ENCODE results near the gene TMEM164.

Gene TMEM164

DNA sequence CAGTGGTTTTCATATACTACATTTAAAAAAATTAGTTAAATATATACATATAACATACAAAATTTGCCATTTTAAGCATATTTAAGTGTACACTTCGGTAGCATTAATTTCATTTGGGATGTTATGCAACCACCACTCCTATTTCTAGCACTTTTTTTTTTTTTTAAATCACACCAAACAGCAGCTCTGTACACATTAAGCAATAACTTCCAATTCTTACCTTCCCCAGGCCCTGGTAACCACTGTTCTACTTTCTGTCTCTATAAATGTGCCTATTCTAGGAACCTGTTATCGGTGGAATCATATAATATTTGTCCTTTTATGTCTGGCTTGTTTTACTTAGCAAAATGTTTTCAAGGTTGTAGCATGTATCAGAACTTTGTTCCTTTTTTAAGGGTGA, 39.1 kb downstream of the TMEM164 start:
- no peak for DNase-seq
- Mint-ChIP-seq H3K27ac (no peak overlapping the region), H3K4me3 (no peak overlapping the region), H3K4me1 (ENCODE audit: low read depth) (peaks cover 27% of the 10 kb centered on the region), H3K36me3 (ENCODE audit: low read depth) (peaks cover 2% of the 10 kb centered on the region), H3K27me3 (peaks cover 26% of the 10 kb centered on the region), H3K9me3 (no peaks in the 10 kb centered on the region)

GRCh38 chrX:110042496-110042895, 39.6 kb downstream of the TMEM164 start:
- Mint-ChIP-seq H3K27me3 (peaks cover 26% of the 10 kb centered on the region), H3K4me3 (no peak overlapping the region), H3K27ac (no peak overlapping the region), H3K4me1 (ENCODE audit: low read depth) (peaks cover 27% of the 10 kb centered on the region), H3K9me3 (no peaks in the 10 kb centered on the region), H3K36me3 (ENCODE audit: low read depth) (peaks cover 2% of the 10 kb centered on the region)
- DNase-seq: no peak

DNA sequence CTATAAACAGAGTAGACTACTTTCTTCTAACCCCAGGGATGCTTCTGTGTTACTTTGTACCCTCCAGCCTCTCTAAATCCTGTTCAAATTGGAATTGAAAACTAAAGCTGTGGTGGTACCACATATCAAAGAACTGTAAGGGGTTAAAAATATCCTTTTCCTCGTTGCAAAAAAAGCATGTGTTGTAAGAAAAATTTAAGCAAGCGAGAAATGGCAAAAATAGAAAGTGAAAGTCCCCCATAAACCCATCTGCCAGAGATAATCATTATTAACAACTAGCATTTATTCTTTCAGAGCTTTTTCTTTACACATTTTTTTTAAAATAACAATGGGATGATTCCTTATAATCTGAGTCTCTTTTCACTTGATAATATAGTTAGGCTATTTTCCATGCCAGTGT, 40.6 kb downstream of the TMEM164 start:
- no peak for DNase-seq
- H3K9me3 Mint-ChIP-seq: no peaks in the 10 kb centered on the region
- H3K4me1 Mint-ChIP-seq (ENCODE audit: low read depth): peaks cover 24% of the 10 kb centered on the region
- H3K27me3 Mint-ChIP-seq: peaks cover 23% of the 10 kb centered on the region
- no peak overlapping the region for H3K4me3 Mint-ChIP-seq
- H3K27ac Mint-ChIP-seq: no peak overlapping the region
- H3K36me3 Mint-ChIP-seq (ENCODE audit: low read depth): no peaks in the 10 kb centered on the region

- no peak overlapping the region for H3K27ac Mint-ChIP-seq
Measured at GRCh38 chrX:110044346-110045249, 41.7 kb downstream of the TMEM164 start.

GRCh38 chrX:110045421-110045820, 42.5 kb downstream of the TMEM164 start:
- H3K9me3 Mint-ChIP-seq: no peaks in the 10 kb centered on the region
- peaks cover 24% of the 10 kb centered on the region for H3K4me1 Mint-ChIP-seq (ENCODE audit: low read depth)
- H3K27ac Mint-ChIP-seq: no peak overlapping the region

More at GRCh38 chrX:110044346-110045249, 41.7 kb downstream of the TMEM164 start:
- DNase-seq: no peak
- Mint-ChIP-seq H3K27me3 (peaks cover 19% of the 10 kb centered on the region), H3K9me3 (no peaks in the 10 kb centered on the region), H3K36me3 (ENCODE audit: low read depth) (no peaks in the 10 kb centered on the region), H3K4me3 (no peak overlapping the region), H3K4me1 (ENCODE audit: low read depth) (peaks cover 24% of the 10 kb centered on the region)

DNA sequence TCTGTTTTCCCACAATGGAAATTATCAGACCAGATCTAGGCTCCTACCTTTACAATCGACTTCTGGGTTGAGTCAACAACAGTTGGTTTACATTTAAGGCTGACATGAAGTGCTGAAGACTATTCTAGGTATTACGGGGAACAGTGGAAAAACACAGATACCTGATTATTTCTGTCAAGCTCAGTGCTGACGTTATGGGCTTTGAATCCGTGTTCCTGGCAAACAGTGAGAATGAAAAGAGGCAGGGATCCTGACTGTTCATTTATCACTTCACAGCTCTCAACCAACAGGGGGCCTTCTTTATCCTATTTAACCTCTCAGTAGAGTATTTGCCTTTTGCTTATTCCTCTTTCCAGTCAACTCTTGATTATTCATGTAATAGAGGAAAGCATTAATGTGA, 43.1 kb downstream of the TMEM164 start:
- Mint-ChIP-seq H3K27ac (no peak overlapping the region), H3K4me1 (ENCODE audit: low read depth) (peaks cover 26% of the 10 kb centered on the region), H3K27me3 (peaks cover 22% of the 10 kb centered on the region), H3K4me3 (no peak overlapping the region), H3K9me3 (no peaks in the 10 kb centered on the region), H3K36me3 (ENCODE audit: low read depth) (no peaks in the 10 kb centered on the region)
- no peak for DNase-seq

More at GRCh38 chrX:110045421-110045820, 42.5 kb downstream of the TMEM164 start:
- no peaks in the 10 kb centered on the region for H3K36me3 Mint-ChIP-seq (ENCODE audit: low read depth)
- no peak for DNase-seq
- no peak overlapping the region for H3K4me3 Mint-ChIP-seq
- peaks cover 21% of the 10 kb centered on the region for H3K27me3 Mint-ChIP-seq

- Mint-ChIP-seq H3K4me1 (ENCODE audit: low read depth) (peaks cover 26% of the 10 kb centered on the region), H3K9me3 (no peaks in the 10 kb centered on the region), H3K36me3 (ENCODE audit: low read depth) (no peaks in the 10 kb centered on the region), H3K27me3 (peaks cover 22% of the 10 kb centered on the region), H3K4me3 (no peak overlapping the region), H3K27ac (no peak overlapping the region)
- no peak for DNase-seq
Measured at GRCh38 chrX:110046971-110047370, 44.1 kb downstream of the TMEM164 start.

DNA sequence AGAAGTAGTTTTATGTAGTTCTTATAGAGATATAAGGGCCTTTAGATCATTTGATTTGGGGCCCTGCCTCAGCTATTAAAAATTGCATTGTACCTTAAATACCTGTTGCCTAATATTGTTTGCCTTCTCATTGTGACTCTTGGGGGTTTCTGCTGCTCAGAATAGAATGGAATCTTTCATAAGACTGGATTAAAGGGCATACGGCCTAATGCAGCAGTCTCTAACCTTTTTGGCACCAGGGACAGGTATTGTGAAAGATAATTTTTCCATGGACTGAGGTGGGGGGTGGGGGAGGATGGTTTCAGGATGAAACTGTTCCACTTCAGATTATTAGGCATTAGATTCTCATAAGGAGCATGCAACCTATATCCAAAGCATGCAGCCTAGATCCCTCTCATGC, 46.2 kb downstream of the TMEM164 start:
- Mint-ChIP-seq H3K9me3 (no peaks in the 10 kb centered on the region), H3K27me3 (peaks cover 20% of the 10 kb centered on the region), H3K4me1 (ENCODE audit: low read depth) (peaks cover 9% of the 10 kb centered on the region), H3K27ac (no peak overlapping the region), H3K4me3 (no peak overlapping the region), H3K36me3 (ENCODE audit: low read depth) (peaks cover 9% of the 10 kb centered on the region)
- no peak for DNase-seq

DNA sequence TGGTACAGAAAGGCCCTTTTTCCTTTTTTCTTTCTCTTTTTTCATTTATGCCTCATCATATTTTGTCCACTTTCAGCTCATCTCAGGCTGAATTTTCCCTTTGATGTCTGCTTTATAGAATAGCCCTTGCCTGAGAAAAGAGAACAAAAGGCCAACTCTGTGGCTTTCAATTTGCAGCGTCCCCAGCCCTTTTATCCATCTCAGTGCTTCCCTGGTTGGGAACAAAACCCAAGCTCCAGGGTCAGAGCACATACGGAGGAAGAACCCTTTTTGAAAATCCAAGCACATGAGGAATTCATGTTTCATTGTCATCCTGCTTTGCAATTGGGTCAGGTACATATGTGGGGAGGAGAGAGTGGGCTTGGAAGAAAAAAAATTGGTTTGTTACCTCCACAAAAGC, 47.5 kb downstream of the TMEM164 start:
- Mint-ChIP-seq H3K27me3 (peaks cover 14% of the 10 kb centered on the region), H3K27ac (no peak overlapping the region), H3K36me3 (ENCODE audit: low read depth) (peaks cover 18% of the 10 kb centered on the region), H3K4me3 (no peak overlapping the region), H3K9me3 (no peaks in the 10 kb centered on the region), H3K4me1 (ENCODE audit: low read depth) (peaks cover 9% of the 10 kb centered on the region)
- DNase-seq: no peak

- peaks cover 7% of the 10 kb centered on the region for H3K4me1 Mint-ChIP-seq (ENCODE audit: low read depth)
Measured at GRCh38 chrX:110050901-110051300, 48.0 kb downstream of the TMEM164 start.

DNA sequence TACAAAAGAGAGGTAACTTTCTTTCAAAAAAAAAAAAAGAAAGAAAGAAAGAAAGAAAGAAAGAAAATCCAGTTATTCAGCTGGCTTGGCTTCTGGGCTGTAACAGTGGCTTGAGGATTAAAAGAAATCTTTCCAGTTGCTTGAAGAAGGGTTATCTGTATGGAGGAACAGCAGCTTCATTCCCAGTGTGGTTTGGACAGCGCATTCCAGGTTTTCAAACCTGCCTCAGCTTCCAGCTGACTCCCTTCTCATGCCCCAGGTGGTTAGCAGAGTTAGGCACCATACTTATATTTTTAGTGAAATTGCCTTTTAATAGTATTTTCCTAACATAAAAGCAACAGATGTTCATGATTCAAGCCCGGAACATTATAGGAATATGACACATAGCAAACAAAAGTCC, 48.6 kb downstream of the TMEM164 start:
- Mint-ChIP-seq H3K36me3 (ENCODE audit: low read depth) (peaks cover 20% of the 10 kb centered on the region), H3K27me3 (peaks cover 18% of the 10 kb centered on the region), H3K4me1 (ENCODE audit: low read depth) (peaks cover 12% of the 10 kb centered on the region)

More at GRCh38 chrX:110050901-110051300, 48.0 kb downstream of the TMEM164 start:
- no peak for DNase-seq
- H3K27me3 Mint-ChIP-seq: peaks cover 18% of the 10 kb centered on the region
- H3K36me3 Mint-ChIP-seq (ENCODE audit: low read depth): peaks cover 20% of the 10 kb centered on the region
- H3K4me3 Mint-ChIP-seq: no peak overlapping the region
- no peak overlapping the region for H3K27ac Mint-ChIP-seq
- H3K9me3 Mint-ChIP-seq: no peaks in the 10 kb centered on the region

GRCh38 chrX:110052303-110052702, 49.4 kb downstream of the TMEM164 start:
- no peak overlapping the region for H3K27ac Mint-ChIP-seq
- no peak for DNase-seq
- peaks cover 18% of the 10 kb centered on the region for H3K27me3 Mint-ChIP-seq
- H3K4me3 Mint-ChIP-seq: no peak overlapping the region
- H3K36me3 Mint-ChIP-seq (ENCODE audit: low read depth): peaks cover 20% of the 10 kb centered on the region
- peaks cover 8% of the 10 kb centered on the region for H3K4me1 Mint-ChIP-seq (ENCODE audit: low read depth)
- H3K9me3 Mint-ChIP-seq: no peaks in the 10 kb centered on the region

More for the DNA sequence above, 48.6 kb downstream of the TMEM164 start:
- no peak for DNase-seq
- no peak overlapping the region for H3K27ac Mint-ChIP-seq
- H3K4me3 Mint-ChIP-seq: no peak overlapping the region
- H3K9me3 Mint-ChIP-seq: no peaks in the 10 kb centered on the region

DNA sequence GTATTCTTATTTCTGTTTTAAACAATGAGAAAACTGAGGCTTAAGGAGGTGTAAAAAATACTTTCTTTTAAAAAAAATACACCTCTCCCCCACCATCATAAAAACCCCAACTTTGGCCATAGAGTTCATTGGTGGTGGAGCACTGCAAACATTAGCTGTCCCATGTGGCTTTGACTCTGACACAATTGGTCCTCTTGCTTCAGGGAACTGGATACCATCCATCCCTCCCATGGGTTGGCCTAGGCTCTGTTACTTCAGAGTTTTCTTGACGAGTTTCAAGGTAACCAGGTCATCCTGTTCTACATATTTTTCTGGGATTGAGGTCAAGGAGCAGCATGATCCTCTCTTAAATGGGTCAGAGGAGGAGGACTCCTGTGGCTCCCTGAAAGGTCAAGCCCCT, 50.5 kb downstream of the TMEM164 start:
- no peak overlapping the region for H3K27ac Mint-ChIP-seq
- no peak for DNase-seq
- H3K4me1 Mint-ChIP-seq (ENCODE audit: low read depth): peaks cover 8% of the 10 kb centered on the region
- no peaks in the 10 kb centered on the region for H3K9me3 Mint-ChIP-seq
- peaks cover 20% of the 10 kb centered on the region for H3K36me3 Mint-ChIP-seq (ENCODE audit: low read depth)
- H3K4me3 Mint-ChIP-seq: no peak overlapping the region
- H3K27me3 Mint-ChIP-seq: peaks cover 15% of the 10 kb centered on the region

DNA sequence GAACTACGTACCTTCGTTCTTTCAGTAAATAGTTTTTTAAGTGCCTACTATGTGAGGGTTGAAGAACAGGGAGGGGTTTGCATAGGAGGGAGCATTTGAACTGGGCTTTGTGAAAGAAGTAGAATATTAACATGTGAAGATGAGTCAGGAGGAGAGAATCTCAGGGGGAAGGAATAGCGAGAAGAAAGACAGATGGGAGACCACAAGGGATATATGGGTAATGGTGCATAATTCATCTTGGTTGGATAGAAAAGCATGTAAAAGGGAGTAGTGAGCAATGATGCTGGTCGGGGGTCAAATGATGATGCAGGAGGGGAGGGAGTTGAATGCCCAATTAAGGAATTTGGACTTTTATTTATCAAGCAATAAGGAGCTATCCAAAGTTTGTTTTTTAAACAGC, 52.7 kb downstream of the TMEM164 start:
- Mint-ChIP-seq H3K4me1 (ENCODE audit: low read depth) (peaks cover 8% of the 10 kb centered on the region), H3K9me3 (no peaks in the 10 kb centered on the region), H3K4me3 (no peak overlapping the region), H3K27ac (no peak overlapping the region), H3K36me3 (ENCODE audit: low read depth) (peaks cover 20% of the 10 kb centered on the region), H3K27me3 (peaks cover 14% of the 10 kb centered on the region)
- no peak for DNase-seq

- Mint-ChIP-seq H3K27me3 (peaks cover 18% of the 10 kb centered on the region), H3K36me3 (ENCODE audit: low read depth) (peaks cover 20% of the 10 kb centered on the region), H3K9me3 (no peaks in the 10 kb centered on the region), H3K27ac (no peak overlapping the region), H3K4me1 (ENCODE audit: low read depth) (peaks cover 6% of the 10 kb centered on the region), H3K4me3 (no peak overlapping the region)
- DNase-seq: no peak
Measured at GRCh38 chrX:110056419-110056818, 53.5 kb downstream of the TMEM164 start.

Data from activated T-cell treated with anti-CD3 and anti-CD28 coated beads, Interleukin-2, amount 50 U/mL, for 24 hours (primary cell).